Choroid plexus epithelial cell (primary cell): ENCODE results near the gene SYCP2L.
"Not testable (repeated sequence)": the region's sequence is repeated elsewhere in the genome, so short reads cannot be mapped to it uniquely, and the experiment has no call there.

Experiments used
- DNase-seq: peaks from one replicate; pipeline ENCODE4 v3.0.0-alpha.2; 2010; ENCODE audit warnings: low read depth
- H3K4me3 ChIP-seq: 2 replicates; pipeline ENCODE4 v1.5.1; 2011; ENCODE audit warnings: low read depth, mild to moderate bottlenecking, control low read depth, low read length, moderate library complexity
- CTCF ChIP-seq: conservative IDR thresholded peaks from 2 replicates; pipeline ENCODE4 v1.5.1; 2011; ENCODE audit warnings: low read depth, mild to moderate bottlenecking, control low read depth, inconsistent platforms, low read length, moderate library complexity

SYCP2L gene

DNA sequence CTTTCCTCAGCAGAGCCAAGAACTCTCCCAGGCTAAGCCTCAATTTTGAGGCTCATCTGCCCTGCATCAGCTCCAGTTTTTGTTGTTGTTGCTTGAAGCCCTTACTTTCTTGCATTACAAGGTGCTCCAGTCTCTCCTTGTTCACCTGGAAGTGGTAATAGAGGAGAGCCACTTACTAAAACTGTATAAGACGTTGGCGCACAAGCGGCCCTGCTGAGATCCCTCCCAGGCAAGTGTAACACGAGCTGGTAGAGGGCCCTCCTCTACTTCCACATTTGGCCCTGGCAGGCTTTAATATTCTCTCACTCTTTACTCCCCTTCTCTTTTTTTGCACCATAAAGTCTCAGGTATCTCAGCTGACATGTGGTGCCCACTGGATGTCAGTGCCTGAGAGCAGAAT lies 24.5 kb upstream of the SYCP2L start:
- H3K4me3 ChIP-seq, result no peak overlapping the region
- no peak for TF ChIP-seq CTCF
- DNase-seq, result no peak

DNA sequence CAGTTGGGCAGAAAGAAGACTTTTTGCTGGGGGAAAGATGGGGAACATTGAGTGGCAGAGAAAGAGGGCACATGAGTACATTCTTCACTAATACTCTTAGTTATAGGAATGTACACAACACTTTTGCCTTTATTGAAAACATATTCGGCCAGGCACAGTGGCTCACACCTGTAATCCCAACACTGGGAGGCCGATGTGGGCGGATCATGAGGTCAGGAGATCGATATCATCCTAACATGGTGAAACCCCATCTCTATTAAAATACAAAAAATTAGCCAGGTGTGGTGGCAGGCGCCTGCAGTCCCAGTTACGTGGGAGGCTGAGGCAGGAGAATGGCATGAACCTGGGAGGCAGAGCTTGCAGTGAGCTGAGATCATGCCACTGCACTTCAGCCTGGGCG lies 23.8 kb upstream of the SYCP2L start:
- H3K4me3 ChIP-seq, DNase-seq: not testable (repeated sequence)

GRCh38 chr6:10866709-10867108 lies 20.1 kb upstream of the SYCP2L start:
- H3K4me3 ChIP-seq, DNase-seq: not testable (repeated sequence)

GRCh38 chr6:10867952-10868351 lies 18.9 kb upstream of the SYCP2L start:
- no peak for TF ChIP-seq CTCF

GRCh38 chr6:10873374-10873773 lies 13.5 kb upstream of the SYCP2L start:
- TF ChIP-seq CTCF, result no peak
- H3K4me3 ChIP-seq, result no peak overlapping the region
- DNase-seq, result no peak

More at GRCh38 chr6:10867952-10868351, 18.9 kb upstream of the SYCP2L start:
- DNase-seq, result no peak
- no peak overlapping the region for H3K4me3 ChIP-seq

DNA sequence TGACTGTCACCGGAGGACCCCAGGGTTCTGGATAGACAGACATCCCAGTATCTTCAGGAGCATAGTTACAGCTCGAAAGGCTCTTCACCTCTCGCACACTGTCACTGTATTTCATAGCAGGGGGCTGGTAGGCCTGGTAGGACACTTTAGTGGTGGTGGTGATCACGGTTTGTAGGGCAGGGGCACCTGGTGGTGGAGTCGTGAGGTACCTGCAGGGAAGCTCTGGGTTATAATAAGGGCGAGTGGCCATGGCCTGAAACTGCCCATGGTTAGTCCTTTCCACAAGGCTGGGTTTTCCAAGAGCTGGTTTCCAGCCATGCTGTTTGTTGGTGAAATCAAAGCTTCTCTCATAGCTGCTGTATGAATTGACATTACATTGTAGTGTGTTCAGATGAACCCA lies 12.6 kb upstream of the SYCP2L start:
- TF ChIP-seq CTCF, result no peak
- DNase-seq, result no peak
- no peak overlapping the region for H3K4me3 ChIP-seq

DNA sequence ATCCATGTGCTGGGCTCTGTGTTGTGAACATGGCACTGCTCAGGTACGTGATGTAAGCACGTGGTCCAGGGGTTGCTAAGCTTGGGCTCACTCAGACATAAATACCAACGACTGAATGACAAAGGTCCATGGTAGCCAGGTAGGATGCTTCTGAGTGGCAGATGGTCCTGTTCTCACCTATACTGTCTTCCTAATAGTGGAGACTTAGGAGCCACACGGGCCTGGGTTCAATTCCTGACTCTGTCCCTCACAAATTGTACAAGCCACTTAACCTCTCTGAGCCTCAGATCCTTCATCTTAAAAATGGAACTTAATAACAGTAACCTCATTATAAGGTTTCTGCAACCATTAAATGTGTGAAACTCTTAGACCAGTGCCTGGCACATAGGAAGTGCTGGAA lies 11.8 kb upstream of the SYCP2L start:
- no peak overlapping the region for H3K4me3 ChIP-seq
- no peak for DNase-seq
- TF ChIP-seq CTCF, result no peak

DNA sequence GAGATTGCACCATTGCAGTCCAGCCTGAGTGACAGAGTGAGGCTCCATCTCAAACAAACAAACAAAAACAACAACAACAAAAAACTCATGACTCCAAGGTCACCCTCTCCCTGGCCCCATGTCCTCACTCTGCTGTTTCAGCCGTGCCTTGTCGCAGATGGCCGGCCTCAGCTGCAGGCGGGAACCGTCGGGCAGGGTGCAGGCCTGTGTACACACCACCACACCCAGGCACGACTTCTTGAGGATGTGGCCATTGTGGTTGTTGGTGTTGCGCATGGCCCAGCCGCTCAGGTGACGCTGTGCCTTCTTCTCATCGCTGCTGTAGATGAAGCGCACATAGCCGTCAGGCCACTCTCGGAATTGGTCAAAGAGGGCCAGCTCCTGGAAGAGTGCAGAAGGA lies 9.8 kb upstream of the SYCP2L start:
- TF ChIP-seq CTCF, result no peak
- no peak for DNase-seq
- H3K4me3 ChIP-seq, result no peak overlapping the region
